HepG2 (cell line): ENCODE data around the gene LST1. TPM values are rescaled to one million over a fixed set of nuclear protein-coding genes. Genes with fewer than 3 reads are reported as not detected.

Source experiments
- EED ChIP-seq: sonication (generic); formaldehyde crosslinking; IDR thresholded peaks from 2 replicates; pipeline ENCODE4 v1.5.0; 2020; ENCODE audit warnings: mild to moderate bottlenecking, missing genetic modification reagents
- GFI1 ChIP-seq: sonication (generic); formaldehyde crosslinking; IDR thresholded peaks from 2 replicates; pipeline ENCODE4 v1.5.0; 2020; ENCODE audit warnings: missing genetic modification reagents, mild to moderate bottlenecking, borderline replicate concordance
- MEIS1 ChIP-seq: sonication (generic); formaldehyde crosslinking; IDR thresholded peaks from 2 replicates; pipeline ENCODE4 v1.9.0; 2021; ENCODE audit warnings: mild to moderate bottlenecking, missing genetic modification reagents, moderate library complexity, borderline replicate concordance
- PAF1 ChIP-seq: IDR thresholded peaks from 2 replicates; pipeline ENCODE4 v1.6.1; 2016; ENCODE audit warnings: missing genetic modification reagents, missing compliant biosample characterization
- ZNF124 ChIP-seq: sonication (generic); formaldehyde crosslinking; IDR thresholded peaks from 2 replicates; pipeline ENCODE4 v1.4.0; 2020; ENCODE audit warnings: missing genetic modification reagents
- ZNF3 ChIP-seq: IDR thresholded peaks from 2 replicates; pipeline ENCODE4 v1.7.0; 2017; ENCODE audit warnings: inconsistent platforms
- ZNF331 ChIP-seq: sonication (generic); formaldehyde crosslinking; IDR thresholded peaks from 2 replicates; pipeline ENCODE4 v1.4.0; 2020; ENCODE audit warnings: missing genetic modification reagents
- ZNF33B ChIP-seq: sonication (generic); formaldehyde crosslinking; IDR thresholded peaks from 2 replicates; pipeline ENCODE4 v1.5.1; 2020; ENCODE audit warnings: mild to moderate bottlenecking, missing genetic modification reagents
- ZNF468 ChIP-seq: sonication (generic); formaldehyde crosslinking; IDR thresholded peaks from 2 replicates; pipeline ENCODE4 v1.8.0; 2022; ENCODE audit warnings: mild to moderate bottlenecking, moderate library complexity, missing genetic modification reagents
- ZNF589 ChIP-seq: sonication (generic); formaldehyde crosslinking; conservative IDR thresholded peaks from 2 replicates; pipeline ENCODE4 v1.8.0; 2022; ENCODE audit warnings: mild to moderate bottlenecking, moderate library complexity, missing genetic modification reagents
- polyA plus RNA-seq, 8 experiments: library from polyadenylated mRNA; depleted of rRNA in 3 of 8; stranded (reverse) in 7 of 8; unstranded in 1 of 8; fragments of >200 nt; fragmentation: Illumina TruSeq in 4 of 8; extraction: Trizol in 4 of 8; gene quantifications; 2 replicates each; pipeline versions ENCODE4 v1.2.1 to v1.2.3, GENCODE V29; 2011 to 2016; ENCODE audit warnings: low read depth in 4 of 8, missing spikeins in 1 of 8, mixed read lengths in 1 of 8; ENCODE audit not compliant: insufficient read depth in 1 of 8
- total RNA-seq, 5 experiments: library from RNA; depleted of rRNA; stranded (reverse); fragments of >200 nt; fragmentation: Illumina TruSeq; extraction: Trizol; gene quantifications; 2 replicates each; pipeline ENCODE4 v1.2.3, GENCODE V29; 2016; ENCODE audit warnings: low read depth in 1 of 5
- TF ChIP-seq, protein P1 (sequence below): sonication (generic); formaldehyde crosslinking; IDR thresholded peaks from 2 replicates; pipeline ENCODE4 v1.4.0; 2020; ENCODE audit warnings: mild to moderate bottlenecking, missing genetic modification reagents
- TF ChIP-seq, protein P2 (sequence below): sonication (generic); formaldehyde crosslinking; IDR thresholded peaks from 2 replicates; pipeline ENCODE4 v1.4.0; 2020; ENCODE audit warnings: missing genetic modification reagents, borderline replicate concordance
- TF ChIP-seq, protein P3 (sequence below): sonication (generic); formaldehyde crosslinking; IDR thresholded peaks from 2 replicates; pipeline ENCODE4 v1.4.0; 2020; ENCODE audit warnings: missing genetic modification reagents
- TF ChIP-seq, protein P4 (sequence below): sonication (generic); formaldehyde crosslinking; IDR thresholded peaks from 2 replicates; pipeline ENCODE4 v1.4.0; 2020; ENCODE audit warnings: low read depth, mild to moderate bottlenecking, missing genetic modification reagents

LST1 gene
- total and polyA plus RNA-seq, 2 of the 13 experiments (the other 11 are each of a cell fraction or from before 2014, with no cell fraction given) = not detected

DNA sequence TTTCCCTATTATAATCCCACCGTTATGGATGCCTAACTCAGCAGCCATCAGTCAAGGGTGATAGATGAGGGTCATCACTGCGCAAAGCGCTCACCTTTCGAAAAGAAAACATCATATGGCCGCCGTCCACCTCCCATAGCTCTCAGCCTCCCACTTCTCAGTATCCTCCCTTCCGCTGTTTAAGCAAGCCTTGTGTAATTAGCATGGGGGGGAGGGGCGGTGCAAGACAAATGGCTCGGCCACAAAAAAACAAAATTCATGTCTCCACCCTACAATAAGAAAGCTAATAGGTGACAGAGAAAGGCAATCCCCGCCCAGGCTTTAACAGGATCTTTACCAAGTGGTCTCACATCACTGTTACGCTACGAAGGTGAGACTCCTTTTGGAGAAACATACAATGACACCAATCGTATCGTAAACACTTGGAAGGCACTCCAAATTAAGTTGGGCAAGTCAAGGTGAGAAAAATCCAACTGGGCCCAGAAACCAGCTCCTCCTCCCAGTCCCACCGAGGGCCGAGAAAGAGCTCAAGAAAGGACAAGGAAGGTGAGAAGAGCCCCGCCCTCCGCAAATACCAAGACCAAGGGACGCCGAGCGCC lies 44.9 kb upstream of the LST1 start (continued):
- TF ChIP-seq, protein P1, sequence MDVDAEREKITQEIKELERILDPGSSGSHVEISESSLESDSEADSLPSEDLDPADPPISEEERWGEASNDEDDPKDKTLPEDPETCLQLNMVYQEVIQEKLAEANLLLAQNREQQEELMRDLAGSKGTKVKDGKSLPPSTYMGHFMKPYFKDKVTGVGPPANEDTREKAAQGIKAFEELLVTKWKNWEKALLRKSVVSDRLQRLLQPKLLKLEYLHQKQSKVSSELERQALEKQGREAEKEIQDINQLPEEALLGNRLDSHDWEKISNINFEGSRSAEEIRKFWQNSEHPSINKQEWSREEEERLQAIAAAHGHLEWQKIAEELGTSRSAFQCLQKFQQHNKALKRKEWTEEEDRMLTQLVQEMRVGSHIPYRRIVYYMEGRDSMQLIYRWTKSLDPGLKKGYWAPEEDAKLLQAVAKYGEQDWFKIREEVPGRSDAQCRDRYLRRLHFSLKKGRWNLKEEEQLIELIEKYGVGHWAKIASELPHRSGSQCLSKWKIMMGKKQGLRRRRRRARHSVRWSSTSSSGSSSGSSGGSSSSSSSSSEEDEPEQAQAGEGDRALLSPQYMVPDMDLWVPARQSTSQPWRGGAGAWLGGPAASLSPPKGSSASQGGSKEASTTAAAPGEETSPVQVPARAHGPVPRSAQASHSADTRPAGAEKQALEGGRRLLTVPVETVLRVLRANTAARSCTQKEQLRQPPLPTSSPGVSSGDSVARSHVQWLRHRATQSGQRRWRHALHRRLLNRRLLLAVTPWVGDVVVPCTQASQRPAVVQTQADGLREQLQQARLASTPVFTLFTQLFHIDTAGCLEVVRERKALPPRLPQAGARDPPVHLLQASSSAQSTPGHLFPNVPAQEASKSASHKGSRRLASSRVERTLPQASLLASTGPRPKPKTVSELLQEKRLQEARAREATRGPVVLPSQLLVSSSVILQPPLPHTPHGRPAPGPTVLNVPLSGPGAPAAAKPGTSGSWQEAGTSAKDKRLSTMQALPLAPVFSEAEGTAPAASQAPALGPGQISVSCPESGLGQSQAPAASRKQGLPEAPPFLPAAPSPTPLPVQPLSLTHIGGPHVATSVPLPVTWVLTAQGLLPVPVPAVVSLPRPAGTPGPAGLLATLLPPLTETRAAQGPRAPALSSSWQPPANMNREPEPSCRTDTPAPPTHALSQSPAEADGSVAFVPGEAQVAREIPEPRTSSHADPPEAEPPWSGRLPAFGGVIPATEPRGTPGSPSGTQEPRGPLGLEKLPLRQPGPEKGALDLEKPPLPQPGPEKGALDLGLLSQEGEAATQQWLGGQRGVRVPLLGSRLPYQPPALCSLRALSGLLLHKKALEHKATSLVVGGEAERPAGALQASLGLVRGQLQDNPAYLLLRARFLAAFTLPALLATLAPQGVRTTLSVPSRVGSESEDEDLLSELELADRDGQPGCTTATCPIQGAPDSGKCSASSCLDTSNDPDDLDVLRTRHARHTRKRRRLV (CRISPR knock-in tag) = no peak; the same call in 1 of the 2 replicates
- TF ChIP-seq EED (CRISPR knock-in tag) (peak; percentile 84; the same call in 1 of the 2 replicates), ZNF468 (CRISPR knock-in tag) (peak; percentile 23; the same call in 1 of the 2 replicates), ZNF33B (CRISPR knock-in tag) (0 out of 2 replicates have a peak, but pooled peaks have one; percentile 59), GFI1 (CRISPR knock-in tag) (no peak), ZNF331 (CRISPR knock-in tag) (0 out of 2 replicates have a peak, but pooled peaks have one; percentile 14), ZNF589 (CRISPR knock-in tag) (peak; percentile 75), MEIS1 (CRISPR knock-in tag) (0 out of 2 replicates have a peak, but pooled peaks have one; percentile 8), ZNF3 (CRISPR knock-in tag) (no peak), PAF1 (peak; percentile 70; the same call in 1 of the 2 replicates), ZNF124 (CRISPR knock-in tag) (0 out of 2 replicates have a peak, but pooled peaks have one; percentile 36)
- TF ChIP-seq, protein P2, sequence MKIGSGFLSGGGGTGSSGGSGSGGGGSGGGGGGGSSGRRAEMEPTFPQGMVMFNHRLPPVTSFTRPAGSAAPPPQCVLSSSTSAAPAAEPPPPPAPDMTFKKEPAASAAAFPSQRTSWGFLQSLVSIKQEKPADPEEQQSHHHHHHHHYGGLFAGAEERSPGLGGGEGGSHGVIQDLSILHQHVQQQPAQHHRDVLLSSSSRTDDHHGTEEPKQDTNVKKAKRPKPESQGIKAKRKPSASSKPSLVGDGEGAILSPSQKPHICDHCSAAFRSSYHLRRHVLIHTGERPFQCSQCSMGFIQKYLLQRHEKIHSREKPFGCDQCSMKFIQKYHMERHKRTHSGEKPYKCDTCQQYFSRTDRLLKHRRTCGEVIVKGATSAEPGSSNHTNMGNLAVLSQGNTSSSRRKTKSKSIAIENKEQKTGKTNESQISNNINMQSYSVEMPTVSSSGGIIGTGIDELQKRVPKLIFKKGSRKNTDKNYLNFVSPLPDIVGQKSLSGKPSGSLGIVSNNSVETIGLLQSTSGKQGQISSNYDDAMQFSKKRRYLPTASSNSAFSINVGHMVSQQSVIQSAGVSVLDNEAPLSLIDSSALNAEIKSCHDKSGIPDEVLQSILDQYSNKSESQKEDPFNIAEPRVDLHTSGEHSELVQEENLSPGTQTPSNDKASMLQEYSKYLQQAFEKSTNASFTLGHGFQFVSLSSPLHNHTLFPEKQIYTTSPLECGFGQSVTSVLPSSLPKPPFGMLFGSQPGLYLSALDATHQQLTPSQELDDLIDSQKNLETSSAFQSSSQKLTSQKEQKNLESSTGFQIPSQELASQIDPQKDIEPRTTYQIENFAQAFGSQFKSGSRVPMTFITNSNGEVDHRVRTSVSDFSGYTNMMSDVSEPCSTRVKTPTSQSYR (CRISPR knock-in tag) = peak; percentile 94
- TF ChIP-seq, protein P3, sequence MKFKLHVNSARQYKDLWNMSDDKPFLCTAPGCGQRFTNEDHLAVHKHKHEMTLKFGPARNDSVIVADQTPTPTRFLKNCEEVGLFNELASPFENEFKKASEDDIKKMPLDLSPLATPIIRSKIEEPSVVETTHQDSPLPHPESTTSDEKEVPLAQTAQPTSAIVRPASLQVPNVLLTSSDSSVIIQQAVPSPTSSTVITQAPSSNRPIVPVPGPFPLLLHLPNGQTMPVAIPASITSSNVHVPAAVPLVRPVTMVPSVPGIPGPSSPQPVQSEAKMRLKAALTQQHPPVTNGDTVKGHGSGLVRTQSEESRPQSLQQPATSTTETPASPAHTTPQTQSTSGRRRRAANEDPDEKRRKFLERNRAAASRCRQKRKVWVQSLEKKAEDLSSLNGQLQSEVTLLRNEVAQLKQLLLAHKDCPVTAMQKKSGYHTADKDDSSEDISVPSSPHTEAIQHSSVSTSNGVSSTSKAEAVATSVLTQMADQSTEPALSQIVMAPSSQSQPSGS (CRISPR knock-in tag) = no peak
- TF ChIP-seq, protein P4, sequence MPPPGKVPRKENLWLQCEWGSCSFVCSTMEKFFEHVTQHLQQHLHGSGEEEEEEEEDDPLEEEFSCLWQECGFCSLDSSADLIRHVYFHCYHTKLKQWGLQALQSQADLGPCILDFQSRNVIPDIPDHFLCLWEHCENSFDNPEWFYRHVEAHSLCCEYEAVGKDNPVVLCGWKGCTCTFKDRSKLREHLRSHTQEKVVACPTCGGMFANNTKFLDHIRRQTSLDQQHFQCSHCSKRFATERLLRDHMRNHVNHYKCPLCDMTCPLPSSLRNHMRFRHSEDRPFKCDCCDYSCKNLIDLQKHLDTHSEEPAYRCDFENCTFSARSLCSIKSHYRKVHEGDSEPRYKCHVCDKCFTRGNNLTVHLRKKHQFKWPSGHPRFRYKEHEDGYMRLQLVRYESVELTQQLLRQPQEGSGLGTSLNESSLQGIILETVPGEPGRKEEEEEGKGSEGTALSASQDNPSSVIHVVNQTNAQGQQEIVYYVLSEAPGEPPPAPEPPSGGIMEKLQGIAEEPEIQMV = 0 out of 2 replicates have a peak, but pooled peaks have one; percentile 15
